CD14-positive monocyte (primary cell): ENCODE results near the gene SULT1A2. TPM values are rescaled to one million over a fixed set of nuclear protein-coding genes. Genes with fewer than 3 reads are reported as not detected.
"Not testable (repeated sequence)": the region's sequence is repeated elsewhere in the genome, so short reads cannot be mapped to it uniquely, and the experiment has no call there.

Source experiments
- DNase-seq, 3 donors: peaks; one replicate each; pipeline ENCODE4 v3.0.0-alpha.2; 2011 to 2022
- H2AFZ ChIP-seq: 2 replicates; pipeline ENCODE4 v1.6.0; 2012; ENCODE audit warnings: mild to moderate bottlenecking, low read depth, low read length, inconsistent platforms; ENCODE audit not compliant: insufficient read depth, poor library complexity, severe bottlenecking
- H3K27ac ChIP-seq, 2 donors: 1 replicate in 1 of 2; 2 replicates in 1 of 2; pipeline ENCODE4 v1.5.1; 2012 to 2013; ENCODE audit warnings: low read length in 2 of 2, control low read depth in 1 of 2, inconsistent platforms in 1 of 2, low read depth in 1 of 2, mild to moderate bottlenecking in 1 of 2
- H3K27me3 ChIP-seq, 2 donors: one replicate each; pipeline versions ENCODE4 v1.6.0 to v1.6.1; 2011 to 2013; ENCODE audit warnings: low read length in 2 of 2; ENCODE audit not compliant: control insufficient read depth in 2 of 2, insufficient read depth in 2 of 2
- H3K36me3 ChIP-seq, 2 donors: replicated peaks in 1 of 2; 1 replicate in 1 of 2; 2 replicates in 1 of 2; pipeline versions ENCODE4 v1.5.1 to v1.6.1; 2012 to 2013; ENCODE audit warnings: low read length in 2 of 2, control low read depth in 1 of 2, inconsistent platforms in 1 of 2, mild to moderate bottlenecking in 1 of 2; ENCODE audit not compliant: insufficient read depth in 2 of 2, control insufficient read depth in 1 of 2
- H3K4me1 ChIP-seq, 2 donors: 1 replicate in 1 of 2; 2 replicates in 1 of 2; pipeline versions ENCODE4 v1.5.1 to v1.6.1; 2012 to 2013; ENCODE audit warnings: low read length in 2 of 2, control low read depth in 1 of 2, inconsistent platforms in 1 of 2, mild to moderate bottlenecking in 1 of 2, moderate library complexity in 1 of 2; ENCODE audit not compliant: insufficient read depth in 2 of 2, control insufficient read depth in 1 of 2
- H3K4me2 ChIP-seq: replicated peaks from 2 replicates; pipeline ENCODE3; 2012; ENCODE audit warnings: low read length, moderate library complexity, mild to moderate bottlenecking; ENCODE audit not compliant: poor library complexity, severe bottlenecking; ENCODE audit errors: extremely low read depth
- H3K4me3 ChIP-seq, 3 experiments: fragments of 200-600 bp in 1 of 3; sonication (generic) in 1 of 3; replicated peaks in 1 of 3; 1 replicate in 2 of 3; 2 replicates in 1 of 3; pipeline ENCODE4 v1.5.1; 2011 to 2013; ENCODE audit warnings: low read length in 3 of 3, mild to moderate bottlenecking in 3 of 3, control low read depth in 2 of 3, low read depth in 2 of 3, inconsistent platforms in 1 of 3, moderate library complexity in 1 of 3
- H3K79me2 ChIP-seq: 2 replicates; pipeline ENCODE4 v1.6.0; 2012; ENCODE audit warnings: mild to moderate bottlenecking, control low read depth, inconsistent platforms, low read length, moderate library complexity; ENCODE audit not compliant: insufficient read depth
- H3K9ac ChIP-seq: 2 replicates; pipeline ENCODE4 v1.6.0; 2017; ENCODE audit warnings: low read length, mild to moderate bottlenecking; ENCODE audit not compliant: insufficient read depth, poor library complexity, severe bottlenecking
- H3K9me3 ChIP-seq, 2 donors: replicated peaks in 1 of 2; 1 replicate in 1 of 2; 2 replicates in 1 of 2; pipeline versions ENCODE4 v1.5.1 to v1.6.1; 2012 to 2013; ENCODE audit warnings: low read length in 2 of 2, control low read depth in 1 of 2; ENCODE audit not compliant: control insufficient read depth in 1 of 2, insufficient read depth in 1 of 2
- H4K20me1 ChIP-seq: 2 replicates; pipeline ENCODE4 v1.6.0; 2012; ENCODE audit warnings: mild to moderate bottlenecking, low read length, control low read depth, moderate library complexity; ENCODE audit not compliant: insufficient read depth
- H3K27ac Mint-ChIP-seq, 7 donors: one replicate each; pipeline ENCODE4 v1.8.0; 2020; ENCODE audit warnings: mild to moderate bottlenecking in 7 of 7, mixed read lengths in 7 of 7, moderate library complexity in 6 of 7, inconsistent platforms in 2 of 7
- H3K27me3 Mint-ChIP-seq, 3 donors: one replicate each; pipeline ENCODE4 v1.8.0; 2021 to 2022; ENCODE audit warnings: low read depth in 3 of 3, mild to moderate bottlenecking in 3 of 3, mixed read lengths in 3 of 3, moderate library complexity in 3 of 3, inconsistent platforms in 1 of 3
- H3K36me3 Mint-ChIP-seq, 2 donors: one replicate each; pipeline ENCODE4 v1.8.0; 2020; ENCODE audit warnings: mixed read lengths in 2 of 2, inconsistent platforms in 1 of 2, mild to moderate bottlenecking in 1 of 2
- H3K4me1 Mint-ChIP-seq: one replicate; pipeline ENCODE4 v1.8.0; 2020; ENCODE audit warnings: mild to moderate bottlenecking, mixed read lengths
- H3K4me3 Mint-ChIP-seq, 2 donors: one replicate each; pipeline ENCODE4 v1.8.0; 2020; ENCODE audit warnings: mild to moderate bottlenecking in 2 of 2, mixed read lengths in 2 of 2, moderate library complexity in 1 of 2
- H3K9me3 Mint-ChIP-seq, 7 donors: one replicate each; pipeline ENCODE4 v1.8.0; 2020 to 2022; ENCODE audit warnings: mixed read lengths in 7 of 7, mild to moderate bottlenecking in 6 of 7, moderate library complexity in 6 of 7, inconsistent platforms in 2 of 7
- CTCF ChIP-seq: fragments of 200-600 bp; IDR thresholded peaks from one replicate; pipeline ENCODE4 v1.8.0; 2022; ENCODE audit warnings: antibody characterized with exemption, mild to moderate bottlenecking
- WGBS: methylation state at CpG from one replicate; pipeline ENCODE4 v1.1.5; 2013; ENCODE audit warnings: missing lambda C conversion rate; ENCODE audit not compliant: insufficient coverage; 5-methylcytosine and 5-hydroxymethylcytosine counted together
- intact Hi-C, 2 donors: fragments of 100-400 bp; cut with micrococcal nuclease; formaldehyde crosslinking; loops; one replicate each; pipeline versions ENCODE4 v1.15.0 to v1.15.1; 2023
- polyA plus RNA-seq, 3 donors: library from polyadenylated mRNA; depleted of rRNA in 1 of 3; unstranded in 2 of 3; stranded (reverse) in 1 of 3; fragments of 300-500 nt in 2 of 3; fragments of >200 nt in 1 of 3; fragmentation: Illumina TruSeq in 2 of 3; gene quantifications; 1 replicate in 2 of 3; 2 replicates in 1 of 3; pipeline ENCODE4 v1.2.3, GENCODE V29; 2012 to 2021

SULT1A2 gene
- polyA plus RNA-seq, 3 donors = 1.1 to 4.6 TPM; not detected in 1

- no peak overlapping the region for H3K27ac ChIP-seq
- no peak overlapping the region for H3K4me3 ChIP-seq
- H3K27ac Mint-ChIP-seq = no peak overlapping the region
- H3K4me2 ChIP-seq = no peak overlapping the region
- peaks cover 18 to 23% of the 10 kb centered on the region in 2 donors for H3K36me3 ChIP-seq
- peaks cover 36 to 45% of the 10 kb centered on the region in 2 donors for H3K36me3 Mint-ChIP-seq
- H3K9me3 Mint-ChIP-seq = no peaks in the 10 kb centered on the region
- peaks cover 9% of the 10 kb centered on the region for H4K20me1 ChIP-seq
- H2AFZ ChIP-seq = no peak overlapping the region
- H3K4me1 ChIP-seq = peaks cover 7 to 8% of the 10 kb centered on the region in 2 donors
- H3K4me3 Mint-ChIP-seq = no peak overlapping the region
- intact Hi-C loops = no loop called here
- H3K27me3 ChIP-seq = no peaks in the 10 kb centered on the region
- no peaks in the 10 kb centered on the region for H3K9me3 ChIP-seq
- no peak for TF ChIP-seq CTCF
- peaks cover 17% of the 10 kb centered on the region for H3K4me1 Mint-ChIP-seq
- H3K79me2 ChIP-seq = no peaks in the 10 kb centered on the region
- no peak for DNase-seq
- no CpG with 5 or more reads among the region's 6 CpGs for WGBS
- H3K27me3 Mint-ChIP-seq = peaks cover 0 to 6% (median 5%) of the 10 kb centered on the region in 3 donors
- H3K9ac ChIP-seq = no peak overlapping the region
These were observed 5.7 kb upstream of the SULT1A2 start for GRCh38 chr16:28602529-28602928.

- H3K27ac Mint-ChIP-seq, H3K79me2 ChIP-seq, H3K4me3 ChIP-seq, H3K9me3 Mint-ChIP-seq, H3K27me3 ChIP-seq, H3K27me3 Mint-ChIP-seq, H3K9me3 ChIP-seq, intact Hi-C loops, H2AFZ ChIP-seq, H3K9ac ChIP-seq, H3K27ac ChIP-seq, H3K4me2 ChIP-seq, DNase-seq, H4K20me1 ChIP-seq, H3K4me3 Mint-ChIP-seq: not testable (repeated sequence)
- WGBS = no CpG with 5 or more reads among the region's 10 CpGs
- peaks cover 34 to 40% of the 10 kb centered on the region in 2 donors for H3K36me3 Mint-ChIP-seq
- H3K4me1 Mint-ChIP-seq = peaks cover 19% of the 10 kb centered on the region
- Histone ChIP-seq H3K4me1 (peaks cover 12 to 13% of the 10 kb centered on the region in 2 donors), H3K36me3 (peaks cover 17 to 23% of the 10 kb centered on the region in 2 donors)
These were observed 5.2 kb upstream of the SULT1A2 start for GRCh38 chr16:28602062-28602461.

GRCh38 chr16:28601589-28601988, 4.7 kb upstream of the SULT1A2 start:
- H3K9ac ChIP-seq, H3K27ac Mint-ChIP-seq, H3K27me3 Mint-ChIP-seq, H2AFZ ChIP-seq, DNase-seq, H3K27me3 ChIP-seq, H4K20me1 ChIP-seq, H3K4me3 ChIP-seq, H3K4me3 Mint-ChIP-seq, H3K4me2 ChIP-seq, intact Hi-C loops, H3K9me3 Mint-ChIP-seq, H3K27ac ChIP-seq, H3K79me2 ChIP-seq, H3K9me3 ChIP-seq: not testable (repeated sequence)
- WGBS = 98% methylated on average over 9 of the region's 13 CpGs
- H3K4me1 Mint-ChIP-seq = peaks cover 23% of the 10 kb centered on the region
- peaks cover 29 to 36% of the 10 kb centered on the region in 2 donors for H3K36me3 Mint-ChIP-seq
- Histone ChIP-seq H3K4me1 (peaks cover 17 to 18% of the 10 kb centered on the region in 2 donors), H3K36me3 (peaks cover 13 to 19% of the 10 kb centered on the region in 2 donors)

DNA sequence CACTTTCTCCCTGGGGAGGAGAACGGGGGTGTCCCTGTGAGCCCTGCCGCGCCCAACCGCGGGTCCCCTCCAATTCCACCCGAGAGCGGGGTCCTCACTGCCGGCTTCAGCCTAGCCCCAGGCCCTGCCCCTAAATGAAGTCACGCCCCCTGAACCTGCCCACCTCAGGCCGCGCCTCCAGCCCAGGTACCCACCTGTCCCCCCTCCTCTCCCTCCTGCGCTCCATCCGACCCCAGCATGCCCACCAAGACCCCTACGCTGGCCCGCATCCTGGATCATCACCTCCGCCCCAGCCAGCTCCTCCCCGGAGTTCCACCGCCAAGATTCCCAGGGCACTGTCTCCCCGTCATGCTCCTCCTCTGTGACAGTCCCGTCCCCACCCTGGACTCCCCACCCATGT, 4.1 kb upstream of the SULT1A2 start:
- Histone ChIP-seq H3K36me3 (peaks cover 9 to 12% of the 10 kb centered on the region in 2 donors), H3K4me1 (peaks cover 21 to 22% of the 10 kb centered on the region in 2 donors)
- DNase-seq, H3K9me3 Mint-ChIP-seq, H3K4me3 Mint-ChIP-seq, intact Hi-C loops, H3K79me2 ChIP-seq, H3K27ac Mint-ChIP-seq, H3K27me3 Mint-ChIP-seq, H3K4me2 ChIP-seq, H3K9ac ChIP-seq, H3K27ac ChIP-seq, H3K9me3 ChIP-seq, H3K4me3 ChIP-seq, H4K20me1 ChIP-seq, H2AFZ ChIP-seq, H3K27me3 ChIP-seq: not testable (repeated sequence)
- Mint-ChIP-seq H3K4me1 (peaks cover 27% of the 10 kb centered on the region), H3K36me3 (peaks cover 24 to 29% of the 10 kb centered on the region in 2 donors)
- WGBS = 31% methylated on average over 2 of the region's 20 CpGs
